CD14-positive monocyte (primary cell): Measurements from ENCODE around the gene SLK. TPM values are rescaled to one million over a fixed set of nuclear protein-coding genes. Genes with fewer than 3 reads are reported as not detected.

ENCODE experiments used
- DNase-seq, 3 donors: peaks; one replicate each; pipeline ENCODE4 v3.0.0-alpha.2; 2011 to 2022
- H2AFZ ChIP-seq: 2 replicates; pipeline ENCODE4 v1.6.0; 2012; ENCODE audit warnings: mild to moderate bottlenecking, low read depth, low read length, inconsistent platforms; ENCODE audit not compliant: insufficient read depth, poor library complexity, severe bottlenecking
- H3K27ac ChIP-seq, 2 donors: 1 replicate in 1 of 2; 2 replicates in 1 of 2; pipeline ENCODE4 v1.5.1; 2012 to 2013; ENCODE audit warnings: low read length in 2 of 2, control low read depth in 1 of 2, inconsistent platforms in 1 of 2, low read depth in 1 of 2, mild to moderate bottlenecking in 1 of 2
- H3K27me3 ChIP-seq, 2 donors: one replicate each; pipeline versions ENCODE4 v1.6.0 to v1.6.1; 2011 to 2013; ENCODE audit warnings: low read length in 2 of 2; ENCODE audit not compliant: control insufficient read depth in 2 of 2, insufficient read depth in 2 of 2
- H3K36me3 ChIP-seq, 2 donors: replicated peaks in 1 of 2; 1 replicate in 1 of 2; 2 replicates in 1 of 2; pipeline versions ENCODE4 v1.5.1 to v1.6.1; 2012 to 2013; ENCODE audit warnings: low read length in 2 of 2, control low read depth in 1 of 2, inconsistent platforms in 1 of 2, mild to moderate bottlenecking in 1 of 2; ENCODE audit not compliant: insufficient read depth in 2 of 2, control insufficient read depth in 1 of 2
- H3K4me1 ChIP-seq, 2 donors: 1 replicate in 1 of 2; 2 replicates in 1 of 2; pipeline versions ENCODE4 v1.5.1 to v1.6.1; 2012 to 2013; ENCODE audit warnings: low read length in 2 of 2, control low read depth in 1 of 2, inconsistent platforms in 1 of 2, mild to moderate bottlenecking in 1 of 2, moderate library complexity in 1 of 2; ENCODE audit not compliant: insufficient read depth in 2 of 2, control insufficient read depth in 1 of 2
- H3K4me2 ChIP-seq: replicated peaks from 2 replicates; pipeline ENCODE3; 2012; ENCODE audit warnings: low read length, moderate library complexity, mild to moderate bottlenecking; ENCODE audit not compliant: poor library complexity, severe bottlenecking; ENCODE audit errors: extremely low read depth
- H3K4me3 ChIP-seq, 3 experiments: fragments of 200-600 bp in 1 of 3; sonication (generic) in 1 of 3; replicated peaks in 1 of 3; 1 replicate in 2 of 3; 2 replicates in 1 of 3; pipeline ENCODE4 v1.5.1; 2011 to 2013; ENCODE audit warnings: low read length in 3 of 3, mild to moderate bottlenecking in 3 of 3, control low read depth in 2 of 3, low read depth in 2 of 3, inconsistent platforms in 1 of 3, moderate library complexity in 1 of 3
- H3K79me2 ChIP-seq: 2 replicates; pipeline ENCODE4 v1.6.0; 2012; ENCODE audit warnings: mild to moderate bottlenecking, control low read depth, inconsistent platforms, low read length, moderate library complexity; ENCODE audit not compliant: insufficient read depth
- H3K9ac ChIP-seq: 2 replicates; pipeline ENCODE4 v1.6.0; 2017; ENCODE audit warnings: low read length, mild to moderate bottlenecking; ENCODE audit not compliant: insufficient read depth, poor library complexity, severe bottlenecking
- H3K9me3 ChIP-seq, 2 donors: replicated peaks in 1 of 2; 1 replicate in 1 of 2; 2 replicates in 1 of 2; pipeline versions ENCODE4 v1.5.1 to v1.6.1; 2012 to 2013; ENCODE audit warnings: low read length in 2 of 2, control low read depth in 1 of 2; ENCODE audit not compliant: control insufficient read depth in 1 of 2, insufficient read depth in 1 of 2
- H4K20me1 ChIP-seq: 2 replicates; pipeline ENCODE4 v1.6.0; 2012; ENCODE audit warnings: mild to moderate bottlenecking, low read length, control low read depth, moderate library complexity; ENCODE audit not compliant: insufficient read depth
- H3K27ac Mint-ChIP-seq, 7 donors: one replicate each; pipeline ENCODE4 v1.8.0; 2020; ENCODE audit warnings: mild to moderate bottlenecking in 7 of 7, mixed read lengths in 7 of 7, moderate library complexity in 6 of 7, inconsistent platforms in 2 of 7
- H3K27me3 Mint-ChIP-seq, 3 donors: one replicate each; pipeline ENCODE4 v1.8.0; 2021 to 2022; ENCODE audit warnings: low read depth in 3 of 3, mild to moderate bottlenecking in 3 of 3, mixed read lengths in 3 of 3, moderate library complexity in 3 of 3, inconsistent platforms in 1 of 3
- H3K36me3 Mint-ChIP-seq, 2 donors: one replicate each; pipeline ENCODE4 v1.8.0; 2020; ENCODE audit warnings: mixed read lengths in 2 of 2, inconsistent platforms in 1 of 2, mild to moderate bottlenecking in 1 of 2
- H3K4me1 Mint-ChIP-seq: one replicate; pipeline ENCODE4 v1.8.0; 2020; ENCODE audit warnings: mild to moderate bottlenecking, mixed read lengths
- H3K4me3 Mint-ChIP-seq, 2 donors: one replicate each; pipeline ENCODE4 v1.8.0; 2020; ENCODE audit warnings: mild to moderate bottlenecking in 2 of 2, mixed read lengths in 2 of 2, moderate library complexity in 1 of 2
- H3K9me3 Mint-ChIP-seq, 7 donors: one replicate each; pipeline ENCODE4 v1.8.0; 2020 to 2022; ENCODE audit warnings: mixed read lengths in 7 of 7, mild to moderate bottlenecking in 6 of 7, moderate library complexity in 6 of 7, inconsistent platforms in 2 of 7
- CTCF ChIP-seq: fragments of 200-600 bp; IDR thresholded peaks from one replicate; pipeline ENCODE4 v1.8.0; 2022; ENCODE audit warnings: antibody characterized with exemption, mild to moderate bottlenecking
- whole genome bisulfite sequencing: methylation state at CpG from one replicate; pipeline ENCODE4 v1.1.5; 2013; ENCODE audit warnings: missing lambda C conversion rate; ENCODE audit not compliant: insufficient coverage; 5-methylcytosine and 5-hydroxymethylcytosine counted together
- intact Hi-C, 2 donors: fragments of 100-400 bp; cut with micrococcal nuclease; formaldehyde crosslinking; loops; one replicate each; pipeline versions ENCODE4 v1.15.0 to v1.15.1; 2023
- polyA plus RNA-seq, 3 donors: library from polyadenylated mRNA; depleted of rRNA in 1 of 3; unstranded in 2 of 3; stranded (reverse) in 1 of 3; fragments of 300-500 nt in 2 of 3; fragments of >200 nt in 1 of 3; fragmentation: Illumina TruSeq in 2 of 3; gene quantifications; 1 replicate in 2 of 3; 2 replicates in 1 of 3; pipeline ENCODE4 v1.2.3, GENCODE V29; 2012 to 2021

SLK gene
- polyA plus RNA-seq, 3 donors, result 2.9 to 6.5 (median 4.4) TPM

- no peaks in the 10 kb centered on the region for H3K9me3 Mint-ChIP-seq
- H3K36me3 Mint-ChIP-seq, result peaks cover under 1 to 2% of the 10 kb centered on the region in 2 donors
- peaks cover 41% of the 10 kb centered on the region for H4K20me1 ChIP-seq
- peak overlapping the region; percentile 98 to 100 for H3K4me3 Mint-ChIP-seq
- 0% methylated on average over 45 of the region's 55 CpGs for WGBS
- no peaks in the 10 kb centered on the region for H3K9me3 ChIP-seq
- peak overlapping the region; percentile 93 for H3K4me2 ChIP-seq
- H2AFZ ChIP-seq, result peak overlapping the region; percentile 59
- H3K27me3 ChIP-seq, result no peaks in the 10 kb centered on the region
- peak overlapping the region; percentile 68 to 99 (median 93) for H3K4me3 ChIP-seq
- peaks cover 42% of the 10 kb centered on the region for H3K4me1 Mint-ChIP-seq
- no peaks in the 10 kb centered on the region for H3K36me3 ChIP-seq
- peaks cover 52% of the 10 kb centered on the region for H3K79me2 ChIP-seq
- peak overlapping the region; percentile 86 to 92 (median 88) for H3K27ac Mint-ChIP-seq
- peak overlapping the region; percentile 21 to 93 for H3K27ac ChIP-seq
- peaks cover 23 to 43% of the 10 kb centered on the region in 2 donors for H3K4me1 ChIP-seq
- intact Hi-C loops, result loop anchor here (5.0 to 10.0 kb wide), 5 partner anchors 45 to 157 kb away; partner anchors contain the start of genes SFR1 (in 2 of the 2) and STN1 (in 1 of the 2)
- H3K27me3 Mint-ChIP-seq, result peaks cover 0 to 1% (median 0%) of the 10 kb centered on the region in 3 donors
- TF ChIP-seq CTCF, result no peak
- H3K9ac ChIP-seq, result peak overlapping the region; percentile 89
- peak; percentile 10 to 42 (median 39) for DNase-seq
These were observed 620 bp downstream of the SLK start for GRCh38 chr10:103967448-103968071.

GRCh38 chr10:103968441-103969391 is 1.8 kb downstream of the SLK start:
- peak overlapping the region; percentile 83 to 100 for H3K4me3 Mint-ChIP-seq
- intact Hi-C loops, result loop anchor here (5.0 to 10.0 kb wide), 5 partner anchors 46 to 156 kb away; partner anchors contain the start of genes SFR1 (in 2 of the 2) and STN1 (in 1 of the 2)
- no peaks in the 10 kb centered on the region for H3K27me3 Mint-ChIP-seq
- no peak for TF ChIP-seq CTCF
- H3K79me2 ChIP-seq, result peaks cover 63% of the 10 kb centered on the region
- H3K4me1 Mint-ChIP-seq, result peaks cover 46% of the 10 kb centered on the region
- H3K36me3 Mint-ChIP-seq, result peaks cover 2 to 4% of the 10 kb centered on the region in 2 donors
- H3K27ac ChIP-seq, result peak overlapping the region in 1 of 2 donors; percentile 93
- H3K36me3 ChIP-seq, result no peaks in the 10 kb centered on the region
- peaks cover 23 to 43% of the 10 kb centered on the region in 2 donors for H3K4me1 ChIP-seq
- peak overlapping the region in 4 of 7 donors; percentile 4 to 52 (median 34) for H3K27ac Mint-ChIP-seq
- peak in 1 of 3 donors; percentile 15 for DNase-seq
- H3K27me3 ChIP-seq, result no peaks in the 10 kb centered on the region
- H4K20me1 ChIP-seq, result peaks cover 52% of the 10 kb centered on the region
- peak overlapping the region; percentile 89 for H3K9ac ChIP-seq
- H3K9me3 Mint-ChIP-seq, result no peaks in the 10 kb centered on the region
- peak overlapping the region; percentile 93 for H3K4me2 ChIP-seq
- WGBS, result 52% methylated on average over 9 of the region's 23 CpGs
- H2AFZ ChIP-seq, result no peak overlapping the region
- H3K4me3 ChIP-seq, result peak overlapping the region; percentile 68 to 99 (median 93)
- H3K9me3 ChIP-seq, result no peaks in the 10 kb centered on the region
